DMS114 treated with DMSO at 0.1 percent for 48 hours (cell line): Measurements from ENCODE around the gene CLEC16A.

Experiments used
- DNase-seq: peaks from one replicate; lab custom pipeline; 2025; ENCODE audit not compliant: unreplicated experiment; lab: John Stamatoyannopoulos, UW

CLEC16A gene

GRCh38 chr16:11134722-11135463 is 190.5 kb downstream of the CLEC16A start:
- no peak for DNase-seq

- no peak for DNase-seq
Measured at GRCh38 chr16:11135464-11135973, 191.2 kb downstream of the CLEC16A start.

- DNase-seq, result no peak
Measured at GRCh38 chr16:11136600-11136999, 192.2 kb downstream of the CLEC16A start.

DNA sequence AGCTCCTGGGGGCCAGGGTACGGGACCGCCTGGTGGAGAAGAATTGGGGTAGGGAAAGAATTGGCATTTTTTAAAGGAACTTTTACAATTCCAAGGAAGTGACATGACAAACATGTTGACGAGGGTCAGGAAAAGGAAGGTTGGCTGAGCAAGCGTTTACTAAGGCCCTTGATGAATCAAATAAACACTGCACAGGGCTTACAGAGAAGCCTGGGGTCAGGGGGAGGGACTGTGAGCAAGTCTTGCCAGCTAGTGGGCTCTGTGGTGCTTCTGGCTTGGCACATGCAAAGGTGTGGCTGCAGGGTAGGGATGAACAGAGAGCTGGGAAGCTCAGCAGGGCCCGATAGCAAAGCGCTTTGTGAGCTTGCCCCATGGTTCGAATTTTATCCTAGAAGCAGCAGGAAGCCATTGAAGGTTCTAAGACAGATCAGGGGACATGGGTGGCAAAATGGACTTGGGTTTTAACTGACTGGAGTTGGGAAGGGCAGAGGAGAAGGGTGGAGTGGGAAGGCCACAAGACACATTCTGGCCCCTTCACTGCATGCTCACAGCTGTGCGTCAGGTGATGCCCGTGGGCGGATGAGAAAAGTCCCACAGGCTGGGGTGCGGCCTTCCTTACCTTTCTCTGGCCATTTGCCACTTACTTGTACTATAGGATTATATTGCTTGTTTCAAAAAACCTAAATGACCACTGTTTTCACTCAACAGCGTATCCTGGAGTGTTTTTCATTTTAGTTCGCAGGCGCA is 193.8 kb downstream of the CLEC16A start:
- DNase-seq, result no peak

DNA sequence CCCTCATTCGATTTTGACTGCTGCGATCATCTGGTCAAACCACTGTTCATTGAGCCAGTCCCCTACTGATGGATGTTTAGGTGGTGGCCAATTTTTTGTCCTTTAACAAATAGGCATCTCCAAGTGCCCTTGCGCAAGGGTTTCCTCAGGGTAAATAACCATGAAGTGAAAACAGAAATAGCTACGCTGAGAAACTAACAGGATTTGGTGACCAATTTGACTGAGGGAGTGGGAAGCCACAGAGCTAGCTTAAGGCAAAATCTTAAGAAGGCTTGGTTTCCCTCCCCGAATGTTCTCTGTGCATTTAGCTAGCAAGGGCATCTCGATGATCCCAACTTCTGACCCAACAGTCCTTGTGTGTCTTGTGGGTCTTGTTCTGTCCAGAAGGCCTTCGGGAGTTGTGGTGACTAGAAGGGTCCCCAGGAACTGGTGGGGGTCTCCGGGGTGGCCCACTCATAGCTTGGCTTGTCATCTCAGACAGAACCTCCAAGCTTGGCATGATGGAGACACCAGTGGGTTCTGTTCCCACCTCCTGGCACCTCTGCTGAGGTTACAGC is 194.5 kb downstream of the CLEC16A start:
- DNase-seq, result no peak

GRCh38 chr16:11139326-11140097 is 195.1 kb downstream of the CLEC16A start:
- no peak for DNase-seq

- no peak for DNase-seq
Measured at GRCh38 chr16:11140098-11140375, 195.7 kb downstream of the CLEC16A start.

GRCh38 chr16:11140466-11140865 is 196.1 kb downstream of the CLEC16A start:
- DNase-seq, result no peak

DNA sequence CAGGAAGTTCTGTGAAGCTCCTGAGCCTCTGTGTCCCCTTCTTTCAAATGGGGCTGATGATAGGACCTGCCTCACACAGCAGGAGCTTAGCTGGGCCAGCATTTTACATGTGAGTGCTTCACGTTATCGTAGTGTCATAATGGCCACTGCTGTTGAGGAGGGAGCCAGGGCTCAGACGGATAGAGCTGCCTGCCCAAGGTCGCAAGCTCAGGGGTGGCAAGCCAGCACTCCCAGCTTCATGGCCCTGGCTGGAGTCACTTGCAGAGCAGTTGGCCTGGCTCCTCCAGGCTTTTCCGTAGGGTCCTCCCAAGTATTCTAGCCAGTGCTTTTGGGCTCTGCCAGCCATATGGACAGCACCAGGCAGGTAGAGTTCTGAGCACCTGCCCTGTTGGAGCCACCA is 196.5 kb downstream of the CLEC16A start:
- DNase-seq, result no peak

- no peak for DNase-seq
Measured at GRCh38 chr16:11141409-11142260, 197.3 kb downstream of the CLEC16A start.

GRCh38 chr16:11142261-11142630 is 197.9 kb downstream of the CLEC16A start:
- DNase-seq, result no peak

GRCh38 chr16:11142951-11143350 is 198.6 kb downstream of the CLEC16A start:
- no peak for DNase-seq

- no peak for DNase-seq
Measured at GRCh38 chr16:11143372-11144035, 199.1 kb downstream of the CLEC16A start.

- no peak for DNase-seq
Measured at GRCh38 chr16:11144122-11144521, 199.8 kb downstream of the CLEC16A start.

DNA sequence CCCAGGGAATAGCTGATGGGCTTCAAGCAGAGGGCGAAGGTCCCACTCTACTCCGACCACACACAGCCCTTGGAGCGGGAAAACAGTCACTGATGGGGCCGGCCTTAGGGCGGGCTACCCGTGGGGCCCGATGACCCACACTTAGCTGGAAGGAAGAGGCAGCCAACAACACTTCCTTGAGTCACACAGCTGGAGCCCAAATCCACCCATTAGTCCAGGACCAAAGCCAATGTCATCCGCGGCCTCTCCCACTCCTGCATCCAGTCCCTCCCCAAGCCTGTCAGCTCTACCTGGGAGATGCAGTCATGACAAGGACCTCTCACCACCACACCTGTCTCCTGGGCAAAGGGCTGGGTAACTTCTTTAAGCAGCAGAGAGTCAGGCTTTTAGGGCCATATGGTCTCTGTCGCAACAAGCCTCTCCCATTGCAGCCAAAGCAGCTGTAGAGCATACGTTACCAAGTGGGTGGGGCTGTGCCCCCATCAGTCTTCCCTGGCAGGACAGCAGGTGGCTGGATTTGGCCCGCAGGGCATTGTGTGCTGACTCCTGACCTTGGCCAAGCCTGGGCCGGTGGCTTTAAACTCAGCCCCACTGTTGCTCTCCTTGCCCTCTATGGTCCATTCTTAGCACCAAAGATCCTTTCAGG is 200.9 kb downstream of the CLEC16A start:
- no peak for DNase-seq

DNA sequence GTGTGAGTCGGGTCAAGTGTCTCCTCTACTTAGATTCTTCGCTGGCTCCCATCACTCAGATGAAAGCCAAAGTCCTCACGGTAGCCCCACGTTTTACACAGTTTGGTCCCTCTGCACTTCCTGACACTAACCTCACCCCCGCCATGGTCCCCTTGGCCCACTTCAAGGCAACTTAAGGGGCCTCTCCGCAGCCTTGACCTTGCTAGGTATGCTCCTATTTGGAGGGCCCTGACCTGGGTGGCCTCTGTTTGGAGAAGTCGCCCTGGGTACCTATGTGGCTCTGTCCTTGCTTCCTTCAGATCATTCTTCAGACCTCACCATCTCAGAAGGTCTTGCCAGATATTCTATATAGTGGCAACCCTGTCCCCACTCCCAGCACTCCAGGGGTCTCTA is 201.5 kb downstream of the CLEC16A start:
- DNase-seq, result no peak

GRCh38 chr16:11147033-11147753 is 202.8 kb downstream of the CLEC16A start:
- DNase-seq, result no peak

GRCh38 chr16:11147754-11148444 is 203.5 kb downstream of the CLEC16A start:
- DNase-seq, result no peak
